HEK293T (cell line): Measurements from ENCODE around the gene B3GNT2.

Experiments
- CTBP1 ChIP-seq: fragments of 450-650 bp; IDR thresholded peaks from 2 replicates; pipeline ENCODE4 v1.6.1; 2016; ENCODE audit warnings: borderline replicate concordance
- ELF4 ChIP-seq: fragments of 450-650 bp; IDR thresholded peaks from 2 replicates; pipeline ENCODE4 v1.6.1; 2017; ENCODE audit warnings: antibody characterized with exemption
- HDGF ChIP-seq: fragments of 450-650 bp; IDR thresholded peaks from 2 replicates; pipeline ENCODE4 v1.6.1; 2017; ENCODE audit warnings: antibody characterized with exemption, borderline replicate concordance
- L3MBTL2 ChIP-seq: fragments of 450-650 bp; conservative IDR thresholded peaks from 2 replicates; pipeline ENCODE4 v1.6.1; 2016; ENCODE audit warnings: mild to moderate bottlenecking
- SP1 ChIP-seq: fragments of 450-650 bp; IDR thresholded peaks from 2 replicates; pipeline ENCODE4 v1.6.1; 2017
- SUZ12 ChIP-seq: fragments of 450-650 bp; IDR thresholded peaks from 2 replicates; pipeline ENCODE4 v1.6.1; 2016; ENCODE audit warnings: mild to moderate bottlenecking

DNA sequence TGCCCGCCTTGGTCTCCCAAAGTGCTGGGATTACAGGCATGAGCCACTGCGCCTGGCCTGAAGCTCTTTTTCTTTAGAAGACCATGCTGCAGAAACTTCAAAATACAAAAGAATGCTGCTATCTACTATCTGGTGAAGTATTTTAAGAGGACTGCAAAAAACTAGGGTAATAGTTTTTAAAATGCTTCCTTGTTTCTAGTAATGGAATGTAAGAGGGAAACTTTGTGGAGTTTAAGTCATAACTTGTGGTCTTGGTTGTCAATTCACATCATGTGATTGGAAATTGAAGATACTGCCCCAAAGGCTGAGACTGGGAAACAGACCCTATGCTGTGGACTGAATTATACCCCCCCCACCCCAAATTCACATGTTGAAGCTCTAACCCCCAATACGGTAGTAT is 68.3 kb downstream of the B3GNT2 start:
- TF ChIP-seq L3MBTL2 (no peak), HDGF (no peak), CTBP1 (no peak), SUZ12 (no peak), SP1 (no peak), ELF4 (no peak)
